K562 (cell line): Measurements from ENCODE around the gene SRSF5. TPM values are rescaled to one million over a fixed set of nuclear protein-coding genes. Genes with fewer than 3 reads are reported as not detected.

ENCODE experiments used
- ARID4B ChIP-seq: sonication (generic); formaldehyde crosslinking; IDR thresholded peaks from 2 replicates; pipeline ENCODE4 v1.8.0; 2022; ENCODE audit warnings: mild to moderate bottlenecking, missing genetic modification reagents
- DDX20 ChIP-seq: fragments of 450-650 bp; IDR thresholded peaks from 2 replicates; pipeline ENCODE4 v1.6.1; 2016; ENCODE audit warnings: missing genetic modification characterization, low read depth, mild to moderate bottlenecking, missing compliant biosample characterization, moderate library complexity
- HNRNPLL ChIP-seq: fragments of 200-400 bp; formaldehyde crosslinking; IDR thresholded peaks from 2 replicates; pipeline ENCODE4 v1.6.1; 2017; ENCODE audit warnings: low read length, low read depth, mild to moderate bottlenecking; ENCODE audit not compliant: poor library complexity, severe bottlenecking
- SREBF1 ChIP-seq: fragments of 150-350 bp; IDR thresholded peaks from 2 replicates; pipeline ENCODE4 v1.6.1; 2014; ENCODE audit warnings: antibody characterized with exemption, low read depth, low read length, borderline replicate concordance
- polyA plus RNA-seq, 8 experiments: library from polyadenylated mRNA; depleted of rRNA in 4 of 8; stranded (reverse) in 5 of 8; unstranded in 3 of 8; fragments of >200 nt; fragmentation: Nextera tagmentation in 2 of 8; fragmentation: Illumina TruSeq in 1 of 8; extraction: Ambion mirVana in 2 of 8; extraction: Trizol in 1 of 8; gene quantifications; 2 replicates each; pipeline versions ENCODE4 v1.2.1 to v1.2.3, GENCODE V29; 2011 to 2014; ENCODE audit warnings: inconsistent platforms in 1 of 8, missing spikeins in 1 of 8
- total RNA-seq, 7 experiments: library from RNA; depleted of rRNA in 6 of 7; stranded (reverse); fragments of >200 nt in 6 of 7; fragmentation: Illumina TruSeq in 2 of 7; extraction: Trizol in 2 of 7; gene quantifications; 2 replicates each; pipeline versions ENCODE4 v1.2.1 to v1.2.3, GENCODE V29; 2011 to 2021; ENCODE audit warnings: low replicate concordance in 1 of 7

The SRSF5 gene
- total and polyA plus RNA-seq, 9 of the 15 experiments (the other 6 are each of a cell fraction or from before 2014, with no cell fraction given) = 108 to 460 (median 212) TPM

GRCh38 chr14:69807192-69807591 is 40.2 kb downstream of the SRSF5 start (continued):
- no peak for TF ChIP-seq SREBF1
- TF ChIP-seq HNRNPLL = no peak
- no peak for TF ChIP-seq ARID4B
- no peak for TF ChIP-seq DDX20 (tag)
- TF ChIP-seq, all 486 proteins: peak for 0
